HG03039 (cell line): ENCODE results near the gene NAALADL2.
"Not testable (repeated sequence)": the region's sequence is repeated elsewhere in the genome, so short reads cannot be mapped to it uniquely, and the experiment has no call there.

Experiments
- ATAC-seq: cut with Tn5 transposase; IDR thresholded peaks from one replicate; pipeline ENCODE4 v1.9.1; 2021; ENCODE audit warnings: mild to moderate bottlenecking, moderate library complexity; ENCODE audit not compliant: unreplicated experiment

The NAALADL2 gene

DNA sequence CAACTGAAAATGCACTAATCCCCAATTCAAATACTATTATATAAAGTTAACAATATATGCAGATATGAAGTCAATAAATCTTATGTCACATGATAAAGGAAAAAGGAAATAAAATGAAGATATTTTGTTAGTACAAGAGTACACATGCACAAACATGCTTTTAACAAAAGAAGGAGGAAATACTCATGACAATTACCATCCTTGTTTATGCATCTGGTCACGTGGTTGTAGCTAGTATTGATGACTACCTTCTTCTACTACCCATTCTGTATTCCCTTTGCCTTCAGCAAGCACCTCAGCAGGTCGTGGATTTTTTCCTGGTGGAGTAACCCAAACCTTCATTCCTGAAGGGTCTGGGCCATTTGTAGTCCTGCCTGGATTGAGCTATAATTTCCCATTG, 669.6 kb downstream of the NAALADL2 start:
- ATAC-seq = not testable (repeated sequence)

DNA sequence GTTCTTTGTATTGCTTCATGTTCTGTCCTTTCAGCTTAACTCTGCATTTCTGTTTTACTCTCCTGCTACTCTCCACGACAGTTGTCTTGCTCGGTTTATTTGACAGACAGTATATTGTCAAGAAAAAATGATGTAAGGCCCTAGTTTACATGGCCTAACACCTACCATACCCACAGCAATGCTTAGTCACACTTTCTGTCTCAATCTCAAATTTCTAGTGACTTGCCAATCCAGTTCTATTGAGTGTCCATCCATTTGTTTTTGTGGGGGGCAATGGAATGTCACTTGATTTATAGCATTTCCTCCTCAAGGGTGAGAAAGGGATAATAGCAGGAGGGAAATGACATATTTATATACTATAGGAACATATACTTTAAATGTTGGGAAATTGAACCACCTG, 676.2 kb downstream of the NAALADL2 start:
- ATAC-seq = no peak

DNA sequence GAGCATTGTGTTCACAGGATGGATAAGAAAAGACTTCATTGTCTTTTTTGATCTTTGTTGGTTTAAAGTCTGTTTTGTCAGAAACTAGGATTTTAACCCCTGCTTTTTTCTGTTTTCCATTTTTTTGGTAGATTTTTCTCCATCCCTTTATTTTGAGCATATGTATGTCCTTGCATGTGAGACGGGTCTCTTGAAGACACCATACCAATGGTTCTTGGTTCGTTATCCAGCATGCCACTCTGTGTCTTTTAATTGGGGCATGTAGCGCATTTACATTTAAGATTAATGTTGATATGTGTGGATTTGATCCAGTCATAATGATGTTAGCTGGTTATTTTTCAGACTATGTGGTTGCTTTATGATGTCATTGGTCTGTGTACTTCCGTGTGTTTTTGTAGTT, 687.0 kb downstream of the NAALADL2 start:
- no peak for ATAC-seq

DNA sequence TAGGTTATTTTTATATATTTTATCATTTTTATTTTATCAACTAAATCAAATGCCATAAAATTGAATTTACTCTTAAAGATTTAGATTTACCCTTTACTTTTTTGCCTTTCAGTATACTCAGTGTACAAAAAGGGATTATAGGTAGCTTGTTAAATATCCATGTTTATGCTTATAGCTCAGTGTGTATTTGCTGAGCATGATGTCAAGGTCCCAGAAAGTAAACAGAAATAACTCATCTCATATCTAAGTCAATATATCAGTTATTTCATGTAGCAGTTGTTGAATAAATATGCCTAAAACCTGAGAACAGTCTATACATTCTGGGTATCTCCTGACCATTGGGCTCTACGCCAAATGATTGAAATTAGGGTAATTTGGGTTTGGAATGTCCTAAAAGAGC, 693.8 kb downstream of the NAALADL2 start:
- ATAC-seq = no peak

DNA sequence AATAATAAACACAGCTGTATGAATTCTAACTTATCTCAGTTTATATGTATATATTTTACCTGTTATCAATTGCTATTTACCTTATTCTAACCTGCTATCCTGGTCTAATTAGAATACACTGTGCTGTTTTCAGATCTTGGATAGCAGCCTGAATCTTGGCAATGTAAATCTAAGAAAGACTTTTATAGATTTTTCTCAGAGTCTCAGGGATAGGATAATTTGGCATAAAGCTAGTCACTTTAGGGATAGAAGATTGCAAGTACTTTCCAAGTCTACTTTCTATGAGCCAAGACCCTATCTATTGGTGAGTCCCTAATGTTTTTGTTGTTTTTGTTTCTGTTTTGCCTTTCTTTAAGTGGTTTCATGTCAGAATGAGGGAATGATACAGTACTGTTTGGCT, 695.7 kb downstream of the NAALADL2 start:
- no peak for ATAC-seq

DNA sequence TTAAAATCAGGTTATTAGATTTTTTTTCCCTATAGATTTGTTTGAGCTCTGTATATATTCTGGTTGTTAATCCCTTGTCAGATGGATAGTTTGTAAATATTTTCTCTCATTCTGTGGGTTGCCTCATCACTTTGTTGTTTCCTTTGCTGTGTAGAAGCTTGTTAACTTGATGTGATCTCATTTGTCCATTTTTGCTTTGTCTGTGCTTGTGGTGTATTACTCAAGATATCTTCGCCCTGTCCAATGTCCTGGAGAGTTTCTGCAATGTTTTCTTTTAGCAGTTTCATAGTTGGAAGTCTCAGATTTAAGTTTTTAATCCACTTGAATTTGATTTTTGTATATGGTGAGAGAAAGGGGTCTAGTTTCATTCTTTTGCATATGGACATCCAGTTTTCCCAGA, 699.1 kb downstream of the NAALADL2 start:
- no peak for ATAC-seq

DNA sequence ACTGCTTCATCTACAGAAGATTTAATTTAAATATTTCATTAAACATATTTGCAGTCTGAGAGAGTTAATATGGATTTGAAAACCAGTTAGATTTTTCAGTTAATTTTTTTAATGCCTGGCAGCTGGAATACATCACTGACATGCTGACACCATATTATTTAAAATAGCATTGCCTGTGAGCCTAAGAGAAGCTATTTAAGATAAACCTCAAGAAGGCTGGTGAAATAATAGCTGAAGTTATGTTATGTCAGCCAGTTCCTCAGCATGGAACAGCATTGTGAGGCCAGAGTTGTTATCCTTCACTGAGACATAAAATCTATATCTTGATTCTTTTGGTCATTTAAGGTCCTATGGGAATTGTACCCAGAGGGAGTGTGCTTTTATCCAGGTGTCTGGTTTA, 705.2 kb downstream of the NAALADL2 start:
- ATAC-seq = no peak

DNA sequence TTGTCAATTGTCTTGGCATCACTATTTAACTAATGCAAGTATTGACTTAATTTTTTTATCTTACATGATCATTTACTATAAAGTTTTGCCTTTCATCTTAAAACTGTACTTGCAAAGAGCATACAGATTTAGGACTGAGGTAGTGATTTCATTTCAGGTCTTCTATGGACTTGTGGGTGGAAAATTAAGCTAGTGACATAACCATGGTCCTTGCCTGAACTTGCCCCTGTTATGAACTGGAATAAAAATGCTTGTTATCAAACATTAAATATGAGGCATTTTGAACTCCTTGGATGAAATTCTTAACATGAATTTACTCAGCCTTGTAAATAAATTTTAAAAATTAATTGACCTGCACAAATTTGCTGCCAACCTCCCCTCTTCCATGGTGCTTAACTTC, 712.0 kb downstream of the NAALADL2 start:
- no peak for ATAC-seq

DNA sequence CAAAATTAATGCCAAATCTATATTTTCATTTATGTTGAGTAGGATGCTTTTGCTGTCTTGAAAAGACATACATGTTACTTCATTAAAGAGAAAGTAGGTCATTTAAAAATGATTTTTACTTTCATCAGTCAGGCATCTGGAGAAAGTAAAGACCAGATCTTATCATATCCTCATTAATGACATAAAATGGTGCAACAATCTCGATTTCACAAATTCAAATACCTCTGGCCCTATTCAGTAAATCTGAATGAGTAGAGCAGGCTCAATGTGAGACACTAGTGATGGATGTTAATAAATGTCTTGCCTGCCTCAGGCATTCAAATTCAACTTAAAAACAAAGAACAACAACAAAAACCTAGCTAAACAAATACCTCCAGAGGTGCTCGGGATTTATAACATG, 714.1 kb downstream of the NAALADL2 start:
- ATAC-seq = no peak

DNA sequence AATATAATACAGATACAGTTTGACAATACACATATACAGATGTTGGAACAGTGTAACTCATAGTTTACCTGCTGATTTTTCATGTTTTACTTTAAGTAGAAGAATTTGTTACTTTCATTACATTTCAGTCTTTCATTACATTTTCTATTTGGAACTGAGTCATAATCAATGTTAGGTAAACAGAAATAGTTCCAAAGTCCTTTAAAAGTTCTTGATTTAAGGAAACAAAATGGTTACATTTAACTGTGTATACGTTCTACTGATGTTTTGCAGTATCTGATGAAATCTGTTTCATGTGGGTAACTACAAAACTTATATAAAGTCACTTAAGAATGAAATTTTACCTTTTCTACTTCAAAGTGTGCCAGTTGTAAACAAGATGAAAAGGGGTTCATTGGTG, 721.2 kb downstream of the NAALADL2 start:
- ATAC-seq = no peak

DNA sequence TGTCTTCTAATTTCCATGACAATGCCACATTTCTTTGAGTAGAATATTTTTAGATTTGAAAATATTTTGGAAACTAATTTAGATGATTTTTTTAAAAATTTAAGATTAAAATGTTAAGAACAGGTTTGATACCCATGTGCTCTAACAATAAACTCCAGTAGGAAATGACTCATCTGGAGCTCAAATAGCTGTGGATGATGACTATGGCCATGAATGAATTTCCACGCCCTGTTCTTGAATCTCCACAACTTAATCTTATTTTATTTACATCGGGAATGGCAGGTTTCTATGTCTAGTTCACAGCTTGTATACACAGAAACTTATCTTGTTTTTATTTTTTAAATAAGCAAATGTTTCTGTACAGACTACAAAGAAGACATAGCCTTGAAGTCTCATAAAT, 726.8 kb downstream of the NAALADL2 start:
- ATAC-seq = no peak

DNA sequence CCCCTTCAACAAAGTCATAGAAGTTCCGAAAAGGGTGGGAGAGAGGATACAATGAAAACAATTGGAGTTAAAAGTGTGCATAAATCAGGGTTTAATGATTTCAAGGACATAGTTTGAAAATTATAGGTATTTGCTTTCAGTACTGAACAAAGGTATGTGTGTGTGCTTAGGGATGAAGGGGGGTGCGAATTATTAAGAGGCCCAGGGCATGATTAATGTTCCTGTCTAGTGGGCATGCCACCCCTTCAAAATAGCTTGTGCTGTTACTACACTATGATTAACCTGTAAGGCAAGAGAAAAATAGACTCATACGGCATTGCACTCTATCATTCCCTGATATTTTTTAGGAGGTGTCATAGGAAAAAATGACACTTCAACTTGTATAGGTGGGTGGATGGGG, 731.6 kb downstream of the NAALADL2 start:
- ATAC-seq = no peak

DNA sequence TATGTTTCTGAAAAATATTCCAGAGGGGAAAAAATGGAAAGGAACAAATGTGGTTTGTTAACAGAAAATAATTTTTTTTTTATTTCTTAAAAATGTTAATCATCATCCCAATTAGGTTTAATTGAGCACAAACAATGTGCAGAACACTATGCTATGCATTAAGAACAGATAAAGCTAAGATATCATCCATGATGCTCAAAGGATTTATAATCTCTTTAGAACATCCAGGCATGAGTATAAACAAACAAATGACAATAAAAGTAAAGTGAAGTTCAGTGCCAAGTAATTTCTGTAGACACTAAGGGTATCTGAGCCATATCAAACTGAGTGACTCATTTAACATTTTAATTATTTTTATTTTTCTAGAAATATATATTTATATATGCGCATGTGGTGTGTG, 732.2 kb downstream of the NAALADL2 start:
- ATAC-seq = no peak

DNA sequence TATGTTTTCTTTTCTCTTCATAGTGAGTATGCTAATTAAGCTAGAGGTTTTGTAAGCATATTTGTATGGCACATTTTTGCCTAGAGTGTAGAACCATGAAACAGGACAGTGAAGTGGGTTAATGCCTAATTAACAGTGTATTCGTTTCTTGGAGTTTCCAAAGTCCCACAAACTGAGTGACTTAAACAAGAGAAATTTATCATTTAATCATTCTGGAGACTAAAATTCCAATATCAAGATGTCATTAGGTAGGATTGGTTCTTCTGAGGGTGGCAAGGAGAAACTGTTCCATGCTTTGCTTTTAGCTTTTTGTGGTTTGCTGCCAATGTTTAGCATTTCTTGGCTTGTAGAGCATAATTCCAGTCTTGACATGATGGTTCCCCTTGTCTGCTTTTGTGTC, 734.2 kb downstream of the NAALADL2 start:
- no peak for ATAC-seq

DNA sequence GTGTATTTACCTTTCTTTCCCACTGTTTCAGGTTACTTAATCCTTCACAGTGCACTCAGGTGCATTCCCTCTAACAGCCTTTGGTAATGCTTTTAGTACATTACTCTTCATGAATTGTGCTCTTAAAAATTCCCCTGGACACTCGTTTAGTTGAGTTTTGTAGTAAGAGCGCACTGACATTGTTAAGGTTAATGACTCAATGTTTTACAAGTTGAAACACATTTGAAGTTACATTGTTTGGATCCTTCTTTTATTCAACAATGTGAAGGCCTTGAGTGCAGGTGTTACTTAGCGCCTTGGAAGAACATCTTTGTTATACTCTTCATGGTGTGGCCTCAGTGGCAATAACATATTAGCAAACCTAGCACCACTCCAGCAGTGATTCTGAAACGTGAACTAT, 739.6 kb downstream of the NAALADL2 start:
- no peak for ATAC-seq

DNA sequence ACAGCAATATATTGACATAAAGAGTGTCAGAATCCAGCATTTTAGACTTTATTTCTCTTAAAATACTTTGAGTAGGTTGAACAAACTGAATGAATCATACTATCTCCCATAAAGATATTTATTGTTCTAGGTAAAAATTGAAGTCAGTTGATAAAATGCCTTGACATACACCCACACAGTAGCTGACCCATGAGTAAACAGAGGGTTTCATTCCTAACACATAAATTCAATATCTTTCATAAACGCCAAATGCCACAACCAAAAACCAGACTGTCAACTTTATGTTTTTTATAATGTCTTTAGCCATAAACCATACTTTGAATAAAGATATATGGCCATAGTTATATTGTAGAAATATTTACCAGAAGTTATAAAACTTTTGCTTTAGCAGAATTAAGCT, 742.4 kb downstream of the NAALADL2 start:
- ATAC-seq = no peak

DNA sequence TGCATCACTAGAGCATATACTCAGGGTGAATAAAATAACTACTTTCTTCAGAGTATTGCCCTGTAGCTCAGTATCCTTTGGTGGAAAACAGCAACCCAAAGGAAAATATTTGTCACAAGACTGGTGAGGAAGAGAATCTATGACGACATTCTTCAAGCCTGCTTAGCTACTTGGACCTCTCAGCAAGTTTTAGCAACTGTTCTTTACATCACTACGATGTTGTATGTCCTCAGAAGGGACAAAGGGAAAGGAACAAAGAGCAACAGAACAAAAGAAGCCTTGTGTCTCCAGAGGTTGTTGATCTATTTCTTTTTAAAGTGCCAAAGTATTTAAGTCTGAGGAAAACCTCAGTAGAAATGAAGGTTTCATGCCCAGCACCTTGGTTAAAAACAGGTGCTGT, 746.7 kb downstream of the NAALADL2 start:
- no peak for ATAC-seq

DNA sequence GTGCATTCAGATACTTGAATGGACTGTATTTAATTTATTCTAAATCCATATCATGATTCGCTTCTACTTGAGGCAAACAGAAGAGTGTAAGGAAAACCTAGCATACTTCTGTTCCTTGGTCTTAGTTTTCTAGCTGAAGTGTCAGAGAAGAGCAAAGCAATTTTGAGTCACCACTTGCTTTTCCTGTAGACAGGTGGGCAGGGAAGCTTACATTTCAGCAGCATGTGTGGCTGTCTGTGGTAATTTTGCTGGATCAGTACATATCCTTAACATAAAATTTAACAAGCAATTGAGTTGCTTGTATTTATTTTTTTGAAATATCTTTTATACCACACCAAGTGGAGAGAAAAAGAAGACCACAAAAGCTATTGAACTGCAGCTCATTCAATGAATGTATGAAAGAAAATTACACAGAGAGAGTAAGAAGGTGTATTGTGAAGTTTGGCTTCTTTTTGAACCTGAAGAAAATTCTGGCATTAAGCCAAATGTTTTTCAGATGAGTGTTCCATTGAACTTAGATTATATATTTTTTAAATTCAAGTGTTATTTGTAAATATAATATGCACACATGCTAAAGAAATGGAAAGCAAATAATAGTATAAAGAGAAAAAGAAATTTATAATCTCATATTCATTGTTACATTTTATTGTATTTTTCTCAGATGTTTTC, 747.6 kb downstream of the NAALADL2 start:
- no peak for ATAC-seq

DNA sequence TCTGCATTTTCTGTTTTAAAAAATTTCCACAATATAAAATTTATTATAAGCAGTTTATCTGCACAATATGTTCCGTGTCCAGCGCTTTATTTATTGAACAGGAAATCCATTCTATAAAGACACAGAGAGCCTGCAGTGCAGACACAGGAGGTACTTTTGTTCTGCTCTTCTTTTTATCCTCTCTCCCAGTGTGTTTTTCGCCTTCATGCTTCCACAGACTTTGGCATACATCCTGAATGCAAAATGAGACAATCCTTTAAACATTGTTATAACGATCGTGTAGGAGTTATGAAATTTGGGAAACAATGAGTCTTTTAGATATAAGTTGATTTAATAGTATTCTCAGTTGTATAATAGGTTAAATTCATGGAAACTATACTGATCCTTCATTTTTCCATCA, 749.2 kb downstream of the NAALADL2 start:
- ATAC-seq = no peak

DNA sequence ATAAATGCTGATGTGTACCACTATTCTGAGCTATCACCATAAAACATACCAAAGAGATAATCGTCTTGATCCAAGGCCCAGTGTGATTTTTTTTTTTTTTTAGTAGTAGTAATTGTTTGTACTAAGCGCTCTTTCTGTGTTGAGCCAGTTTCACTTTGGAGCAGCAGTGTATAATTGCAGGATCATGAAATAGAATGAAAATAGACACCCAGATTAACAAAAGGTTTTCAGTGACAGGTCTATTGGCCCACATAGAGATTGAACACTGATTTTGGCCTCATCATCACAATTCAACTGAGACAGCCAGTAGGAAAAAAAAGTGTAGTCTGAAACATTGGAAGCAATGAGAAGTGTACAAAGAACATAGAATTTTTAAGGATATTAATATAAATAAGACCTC, 749.8 kb downstream of the NAALADL2 start:
- no peak for ATAC-seq

DNA sequence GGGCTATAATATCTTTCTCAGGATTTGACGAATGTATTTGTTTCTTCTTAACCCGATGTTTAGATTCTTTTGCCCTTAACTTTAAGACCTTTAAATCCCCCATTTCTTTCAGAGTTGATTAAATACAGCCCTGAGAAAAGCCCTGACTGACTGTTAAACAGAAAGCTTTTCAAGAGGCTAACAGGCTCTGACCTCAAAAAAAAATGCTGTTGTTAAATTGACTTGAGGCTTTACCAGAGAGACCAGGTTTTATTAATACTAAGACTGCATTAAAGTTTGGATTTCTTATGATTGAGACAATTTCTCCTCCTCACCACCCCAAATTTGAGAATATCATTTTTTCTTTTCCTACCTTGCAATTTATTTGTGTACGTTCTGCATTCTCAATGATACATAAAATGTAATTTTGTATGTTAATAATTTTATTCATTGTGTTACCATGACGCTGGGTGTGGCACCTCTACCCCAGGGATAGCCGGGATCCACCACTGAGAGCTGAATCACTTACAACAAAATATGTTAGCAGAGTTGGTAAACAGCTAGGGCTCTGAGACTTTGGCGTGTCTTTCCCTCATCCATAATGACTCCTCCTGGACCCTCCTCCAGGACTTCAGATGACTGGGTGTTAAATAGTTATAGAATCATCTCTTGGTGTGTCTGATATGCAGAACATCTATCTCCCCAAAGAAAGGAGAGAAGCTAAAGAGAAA, 753.5 kb downstream of the NAALADL2 start:
- ATAC-seq = no peak

DNA sequence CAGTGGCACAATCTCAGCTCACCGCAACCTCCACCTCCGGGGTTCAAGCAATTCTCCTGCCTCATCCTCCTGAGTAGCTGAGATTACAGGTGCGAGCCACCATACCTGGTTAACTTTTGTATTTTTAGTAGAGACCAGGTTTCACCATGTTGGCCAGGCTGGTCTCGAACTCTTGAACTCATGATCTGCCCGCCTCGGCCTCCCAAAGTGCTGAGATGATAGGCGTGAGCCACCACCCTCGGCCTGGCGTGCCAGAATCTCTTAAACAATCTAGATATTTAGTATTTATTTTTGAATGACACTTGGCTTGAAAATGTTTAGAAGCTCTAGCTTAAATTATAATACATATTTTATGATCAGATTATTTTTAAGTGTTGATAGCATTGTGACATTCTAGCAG, 755.0 kb downstream of the NAALADL2 start:
- ATAC-seq = not testable (repeated sequence)

DNA sequence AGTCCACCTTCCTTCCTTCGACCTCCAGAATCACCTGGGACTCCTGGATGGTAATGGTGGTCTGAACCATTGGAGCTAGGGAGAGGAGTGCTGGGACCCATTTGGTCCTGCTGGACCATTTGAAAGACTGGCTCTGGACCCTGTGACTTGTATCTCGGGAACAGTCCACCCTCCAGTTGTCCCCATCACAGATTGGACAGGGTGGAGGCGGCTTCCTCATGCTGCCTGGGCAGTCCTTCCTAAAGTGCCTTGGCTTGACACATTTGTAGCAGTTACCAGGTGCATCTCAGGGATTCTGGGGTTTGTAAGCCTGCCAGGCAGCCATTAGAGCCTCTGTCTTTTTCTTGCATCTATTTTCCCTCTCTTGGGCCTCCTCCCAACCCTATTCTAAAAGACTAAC, 758.1 kb downstream of the NAALADL2 start:
- no peak for ATAC-seq
